BE2C (cell line): ENCODE measurements around the gene FKBP3. TPM values are rescaled to one million over a fixed set of nuclear protein-coding genes. Genes with fewer than 3 reads are reported as not detected.
A peak's percentile ranks its signal among the peaks of the same experiment; 100 is the strongest.

ENCODE experiments used
- DNase-seq: peaks from one replicate; pipeline ENCODE4 v3.0.0-alpha.2; 2020
- H3K27me3 ChIP-seq: fragments of 250-450 bp; sonication (Bioruptor Pico); 2 replicates; pipeline ENCODE4 v1.5.1; 2020; ENCODE audit warnings: mild to moderate bottlenecking
- H3K36me3 ChIP-seq: fragments of 250-450 bp; sonication (Bioruptor Pico); 2 replicates; pipeline ENCODE4 v1.5.1; 2020; ENCODE audit warnings: mild to moderate bottlenecking
- H3K4me1 ChIP-seq: fragments of 250-450 bp; sonication (Bioruptor Pico); 2 replicates; pipeline ENCODE4 v1.5.1; 2020
- H3K4me3 ChIP-seq: 2 replicates; pipeline ENCODE4 v1.5.1; 2011; ENCODE audit warnings: low read depth, low read length
- H3K9me3 ChIP-seq: fragments of 250-450 bp; sonication (Bioruptor Pico); 2 replicates; pipeline ENCODE4 v1.5.1; 2020
- polyA plus RNA-seq: library from polyadenylated mRNA; unstranded; fragments of >200 nt; gene quantifications from one replicate; pipeline ENCODE4 v1.2.1, GENCODE V29; 2012; ENCODE audit warnings: low read depth, missing spikeins; ENCODE audit not compliant: insufficient read length, insufficient read depth
- TF ChIP-seq, protein P1 (sequence below): IDR thresholded peaks from 2 replicates; pipeline ENCODE4 v1.5.1; 2012; ENCODE audit warnings: mild to moderate bottlenecking, low read depth, low read length

Gene FKBP3
- polyA plus RNA-seq: 76.6 TPM

DNA sequence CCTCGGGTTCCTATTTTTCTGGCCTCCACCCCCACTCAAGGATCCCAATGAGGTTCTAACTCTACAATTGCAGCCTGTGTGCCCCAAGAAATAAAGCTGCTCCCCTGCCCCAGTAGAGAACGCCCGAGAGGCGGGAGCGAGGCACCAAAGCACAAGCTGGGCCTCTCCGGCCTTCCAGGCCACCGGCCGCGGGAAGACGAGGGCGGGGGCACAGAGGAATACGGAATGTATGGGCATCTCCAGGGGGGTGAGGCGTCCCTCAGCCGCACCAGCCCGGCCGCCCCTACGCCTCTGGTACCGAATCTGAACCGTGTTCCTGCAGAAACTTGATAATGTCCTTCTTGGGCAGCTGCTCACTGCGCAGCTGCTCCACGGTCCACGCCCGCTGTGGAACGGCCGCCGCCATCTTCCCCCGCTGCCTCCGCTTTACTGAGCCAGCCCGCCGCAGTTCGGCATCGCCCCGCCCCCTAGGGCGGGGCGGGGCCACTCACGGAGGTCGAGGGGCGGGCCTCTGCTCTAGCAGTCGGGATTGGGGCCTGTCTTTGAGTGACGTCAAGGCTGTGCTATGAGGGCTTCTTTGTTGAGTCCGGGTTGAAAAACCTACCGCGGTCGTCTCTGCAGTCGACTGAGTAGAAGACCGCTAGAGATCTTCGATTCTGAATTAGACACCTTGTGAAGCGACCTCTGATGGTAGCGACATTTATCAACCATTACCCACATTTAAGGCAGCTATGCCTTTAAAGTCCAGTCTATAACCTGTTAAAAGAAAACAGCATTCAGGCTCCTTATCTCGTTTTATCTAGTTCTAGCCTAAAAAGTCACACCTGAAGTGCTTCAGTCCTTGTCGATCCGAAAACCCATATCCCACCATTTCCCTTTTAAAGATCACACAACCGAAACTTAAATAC, at the start of gene FKBP3:
Gene FKBP3, minus strand, starts transcription at position 431 of the 908 bp plus-strand sequence. Its CDS starts 25 bp downstream, at position 406.
- H3K27me3 ChIP-seq: no peaks in the 10 kb centered on the region
- H3K36me3 ChIP-seq: peaks cover 2% of the 10 kb centered on the region
- TF ChIP-seq, protein P1, sequence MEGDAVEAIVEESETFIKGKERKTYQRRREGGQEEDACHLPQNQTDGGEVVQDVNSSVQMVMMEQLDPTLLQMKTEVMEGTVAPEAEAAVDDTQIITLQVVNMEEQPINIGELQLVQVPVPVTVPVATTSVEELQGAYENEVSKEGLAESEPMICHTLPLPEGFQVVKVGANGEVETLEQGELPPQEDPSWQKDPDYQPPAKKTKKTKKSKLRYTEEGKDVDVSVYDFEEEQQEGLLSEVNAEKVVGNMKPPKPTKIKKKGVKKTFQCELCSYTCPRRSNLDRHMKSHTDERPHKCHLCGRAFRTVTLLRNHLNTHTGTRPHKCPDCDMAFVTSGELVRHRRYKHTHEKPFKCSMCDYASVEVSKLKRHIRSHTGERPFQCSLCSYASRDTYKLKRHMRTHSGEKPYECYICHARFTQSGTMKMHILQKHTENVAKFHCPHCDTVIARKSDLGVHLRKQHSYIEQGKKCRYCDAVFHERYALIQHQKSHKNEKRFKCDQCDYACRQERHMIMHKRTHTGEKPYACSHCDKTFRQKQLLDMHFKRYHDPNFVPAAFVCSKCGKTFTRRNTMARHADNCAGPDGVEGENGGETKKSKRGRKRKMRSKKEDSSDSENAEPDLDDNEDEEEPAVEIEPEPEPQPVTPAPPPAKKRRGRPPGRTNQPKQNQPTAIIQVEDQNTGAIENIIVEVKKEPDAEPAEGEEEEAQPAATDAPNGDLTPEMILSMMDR: peak; percentile 38; the same call in 1 of the 2 replicates
- H3K9me3 ChIP-seq: no peaks in the 10 kb centered on the region
- peak within 1 kb of the TSS; percentile 99 for H3K4me3 ChIP-seq
- DNase-seq: peak; percentile 97
- H3K4me1 ChIP-seq: no peaks in the 10 kb centered on the region

DNA sequence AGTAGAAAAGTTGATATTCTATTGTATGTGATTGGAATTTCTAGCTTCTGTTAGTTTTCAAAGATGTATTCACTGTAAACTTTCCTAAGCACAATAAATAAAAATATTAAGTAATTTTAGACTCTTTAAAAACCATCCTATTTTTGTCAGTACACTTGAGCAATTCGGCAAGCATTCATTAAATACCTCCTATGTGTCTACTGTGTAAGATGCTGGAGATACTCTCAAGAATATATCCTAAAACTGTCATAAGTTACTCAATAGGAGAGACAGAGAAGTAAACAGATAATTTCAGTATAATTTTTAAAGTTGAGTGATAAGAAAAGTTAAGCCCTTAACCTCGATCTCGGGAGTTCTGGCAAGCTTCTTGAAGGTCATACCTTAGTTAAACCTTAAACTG, 47.5 kb upstream of the FKBP3 start:
- Histone ChIP-seq H3K36me3 (peaks cover 9% of the 10 kb centered on the region; the same call in 1 of the 2 replicates), H3K27me3 (no peaks in the 10 kb centered on the region), H3K4me1 (peaks cover 6% of the 10 kb centered on the region), H3K9me3 (no peaks in the 10 kb centered on the region), H3K4me3 (no peak overlapping the region)
- TF ChIP-seq, protein P1: no peak
- no peak for DNase-seq

DNA sequence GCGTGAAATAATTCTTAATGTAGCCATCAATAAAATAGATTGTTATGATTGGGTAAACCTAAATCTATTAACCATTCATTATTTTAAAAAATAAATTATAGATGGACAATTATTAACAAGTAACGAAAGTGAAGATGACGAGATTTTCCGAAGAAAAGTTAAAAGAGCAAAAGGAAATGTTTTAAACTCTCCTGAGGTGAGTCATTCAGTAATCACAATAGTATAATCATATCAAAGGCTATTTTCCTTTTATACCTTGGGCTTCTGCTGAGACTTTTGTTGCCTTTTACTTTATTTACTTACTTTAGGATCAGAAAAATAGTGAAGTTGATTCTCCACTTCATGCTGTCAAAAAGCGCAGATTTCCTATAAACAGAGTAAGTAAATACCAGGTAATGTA, 47.0 kb upstream of the FKBP3 start:
- TF ChIP-seq, protein P1: no peak
- peaks cover 6% of the 10 kb centered on the region for H3K4me1 ChIP-seq
- H3K27me3 ChIP-seq: no peaks in the 10 kb centered on the region
- DNase-seq: no peak
- H3K36me3 ChIP-seq: peaks cover 9% of the 10 kb centered on the region; the same call in 1 of the 2 replicates
- H3K9me3 ChIP-seq: no peaks in the 10 kb centered on the region
- H3K4me3 ChIP-seq: no peak overlapping the region

DNA sequence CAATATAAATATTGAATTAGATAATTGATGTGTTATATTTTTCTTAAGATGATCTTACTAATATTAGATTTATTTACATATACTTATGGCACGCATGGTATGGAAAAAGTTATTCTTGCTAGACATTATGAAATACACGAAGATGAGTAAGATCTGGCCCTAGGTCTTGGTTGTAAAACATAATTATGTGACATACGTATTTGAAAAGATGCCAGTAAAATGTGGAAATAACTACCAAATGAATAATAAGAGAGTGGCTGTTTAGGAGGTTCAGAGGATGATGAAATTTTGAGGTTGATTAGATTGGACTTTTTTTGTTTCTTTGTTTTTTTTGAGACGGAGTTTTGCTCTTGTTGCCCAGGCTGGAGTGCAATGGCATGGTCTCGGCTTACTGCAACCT, 42.8 kb upstream of the FKBP3 start:
- H3K4me3 ChIP-seq: no peak overlapping the region
- TF ChIP-seq, protein P1: no peak
- no peak for DNase-seq

DNA sequence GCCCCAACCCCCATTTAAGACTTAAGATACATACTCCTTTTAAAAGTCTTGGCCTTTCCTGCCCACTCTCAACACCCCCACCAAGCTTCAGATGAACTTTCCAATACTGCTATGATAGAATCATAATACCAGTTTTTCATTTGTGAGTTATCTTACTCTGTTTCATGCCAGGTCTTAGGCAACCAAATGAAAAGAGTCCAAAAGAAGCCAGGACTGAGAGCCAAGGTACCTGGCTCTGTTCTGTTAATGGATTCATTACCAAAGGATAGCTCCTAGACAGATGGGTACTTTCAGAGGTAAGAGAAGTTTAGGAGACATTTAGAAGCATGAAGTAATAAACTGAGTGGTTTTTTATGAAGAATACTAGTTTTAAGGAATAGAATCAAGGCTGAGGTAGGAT, 35.6 kb upstream of the FKBP3 start:
- Histone ChIP-seq H3K36me3 (peaks cover 19% of the 10 kb centered on the region; the same call in 1 of the 2 replicates), H3K4me3 (no peak overlapping the region)
- TF ChIP-seq, protein P1: no peak

More for the DNA sequence above, 42.8 kb upstream of the FKBP3 start:
- Histone ChIP-seq H3K9me3 (no peaks in the 10 kb centered on the region), H3K4me1 (peaks cover 6% of the 10 kb centered on the region), H3K36me3 (peaks cover 4% of the 10 kb centered on the region), H3K27me3 (no peaks in the 10 kb centered on the region)

DNA sequence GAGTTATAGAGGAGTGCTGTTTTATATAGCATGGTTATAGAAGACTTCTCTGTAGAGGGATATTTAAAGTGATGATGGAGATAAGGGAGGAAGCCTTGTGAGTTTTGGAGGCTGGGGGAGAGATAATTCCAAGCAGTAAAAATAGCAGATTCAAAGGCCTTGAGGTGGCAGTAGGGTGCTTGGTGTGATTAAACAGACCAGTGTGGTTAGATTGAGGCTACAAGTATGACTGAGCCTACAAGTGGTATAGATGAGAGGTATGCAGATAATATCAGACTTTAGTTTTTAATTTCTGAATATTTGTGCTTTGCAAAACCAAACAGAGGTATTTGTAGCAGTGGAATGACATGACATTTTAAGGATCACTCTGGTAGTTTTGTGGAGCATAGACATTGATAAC, 21.8 kb upstream of the FKBP3 start:
- H3K4me3 ChIP-seq: no peak overlapping the region
- no peaks in the 10 kb centered on the region for H3K9me3 ChIP-seq
- no peaks in the 10 kb centered on the region; the same call in 1 of the 2 replicates for H3K4me1 ChIP-seq
- no peak for DNase-seq
- H3K27me3 ChIP-seq: no peaks in the 10 kb centered on the region
- TF ChIP-seq, protein P1: no peak
- H3K36me3 ChIP-seq: peaks cover 17% of the 10 kb centered on the region

More for the DNA sequence above, 35.6 kb upstream of the FKBP3 start:
- H3K4me1 ChIP-seq: no peaks in the 10 kb centered on the region
- no peaks in the 10 kb centered on the region for H3K9me3 ChIP-seq
- no peaks in the 10 kb centered on the region for H3K27me3 ChIP-seq
- DNase-seq: no peak
